Naive thymus-derived CD8-positive, alpha-beta T cell (primary cell): ENCODE data around the gene PRAMEF11. TPM values are rescaled to one million over a fixed set of nuclear protein-coding genes. Genes with fewer than 3 reads are reported as not detected.

Experiments
- polyA plus RNA-seq, 3 donors: library from polyadenylated mRNA; unstranded; fragments of 300-500 nt; fragmentation: Illumina TruSeq; gene quantifications; one replicate each; pipeline ENCODE4 v1.2.3, GENCODE V29; 2021
- total RNA-seq, 8 experiments: library from RNA in 2 of 8; stranded (reverse) in 2 of 8; gene quantifications; one replicate each; pipeline ENCODE4 v1.2.3 and lab custom pipeline; 2021 to 2026

PRAMEF11 gene
- total and polyA plus RNA-seq, 5 experiments from 2014 or later, result not detected

Other genes with a start within 250 kb of the PRAMEF11 start
- 10 to 100 TPM; 86.4 to 91.0 TPM for gene DHRS3, start 213.2 kb downstream of the PRAMEF11 start, total RNA-seq
- gene DHRS3, start 213.2 kb downstream of the PRAMEF11 start, polyA plus RNA-seq, result 10 to 100 TPM; 17.7 to 31.0 (median 20.4) TPM
- gene AADACL4, start 187.3 kb downstream of the PRAMEF11 start, total RNA-seq, result not detected
- gene AADACL4, start 187.3 kb downstream of the PRAMEF11 start, polyA plus RNA-seq, result not detected
- gene AADACL3, start 115.3 kb downstream of the PRAMEF11 start, total RNA-seq, result not detected
- gene AADACL3, start 115.3 kb downstream of the PRAMEF11 start, polyA plus RNA-seq, result not detected
- gene CFAP107, start 85.2 kb downstream of the PRAMEF11 start, total RNA-seq, result not detected
- not detected for gene CFAP107, start 85.2 kb downstream of the PRAMEF11 start, polyA plus RNA-seq
- gene PRAMEF12, start 57.7 kb downstream of the PRAMEF11 start, total RNA-seq, result not detected
- gene PRAMEF12, start 57.7 kb downstream of the PRAMEF11 start, polyA plus RNA-seq, result not detected
- not detected for gene PRAMEF1, start 40.0 kb downstream of the PRAMEF11 start, total RNA-seq
- not detected for gene PRAMEF1, start 40.0 kb downstream of the PRAMEF11 start, polyA plus RNA-seq
- not detected for gene HNRNPCL1, start 17.3 kb upstream of the PRAMEF11 start, total RNA-seq
- gene HNRNPCL1, start 17.3 kb upstream of the PRAMEF11 start, polyA plus RNA-seq, result not detected
- gene PRAMEF2, start 25.7 kb upstream of the PRAMEF11 start, total RNA-seq, result not detected
- not detected for gene PRAMEF2, start 25.7 kb upstream of the PRAMEF11 start, polyA plus RNA-seq
- not detected for gene PRAMEF4, start 54.8 kb upstream of the PRAMEF11 start, total RNA-seq
- gene PRAMEF4, start 54.8 kb upstream of the PRAMEF11 start, polyA plus RNA-seq, result not detected
- gene PRAMEF10, start 66.9 kb upstream of the PRAMEF11 start, total RNA-seq, result not detected
- not detected for gene PRAMEF10, start 66.9 kb upstream of the PRAMEF11 start, polyA plus RNA-seq
- gene PRAMEF7, start 85.2 kb upstream of the PRAMEF11 start, total RNA-seq, result not detected
- not detected for gene PRAMEF7, start 85.2 kb upstream of the PRAMEF11 start, polyA plus RNA-seq
- not detected for gene PRAMEF6, start 116.2 kb upstream of the PRAMEF11 start, total RNA-seq
- not detected for gene PRAMEF6, start 116.2 kb upstream of the PRAMEF11 start, polyA plus RNA-seq
- gene PRAMEF27, start 225.2 kb upstream of the PRAMEF11 start, total RNA-seq, result not detected
- not detected for gene PRAMEF27, start 225.2 kb upstream of the PRAMEF11 start, polyA plus RNA-seq
- gene HNRNPCL3, start 229.4 kb upstream of the PRAMEF11 start, total RNA-seq, result not detected
- not detected for gene HNRNPCL3, start 229.4 kb upstream of the PRAMEF11 start, polyA plus RNA-seq
- gene PRAMEF25, start 239.4 kb upstream of the PRAMEF11 start, total RNA-seq, result not detected
- gene PRAMEF25, start 239.4 kb upstream of the PRAMEF11 start, polyA plus RNA-seq, result not detected